Astrocyte (in vitro differentiated cells and primary cell): ENCODE results near the gene TRANK1. TPM values are rescaled to one million over a fixed set of nuclear protein-coding genes. Genes with fewer than 3 reads are reported as not detected.

Source experiments
- DNase-seq: peaks from one replicate; pipeline ENCODE4 v3.0.0-alpha.2; 2010; ENCODE audit warnings: low read depth
- FAIRE-seq: peaks from 2 replicates; lab custom pipeline; 2011; peaks lifted over from hg19 to GRCh38; lab: Jason Lieb, UNC
- H2AFZ ChIP-seq: 2 replicates; pipeline ENCODE4 v1.6.0; 2012; ENCODE audit warnings: low read depth, low read length, inconsistent platforms
- H3K27ac ChIP-seq: 2 replicates; pipeline ENCODE4 v1.5.1; 2011; ENCODE audit warnings: low read depth, low read length, inconsistent platforms
- H3K27me3 ChIP-seq: 2 replicates; pipeline ENCODE4 v1.6.0; 2011; ENCODE audit warnings: low read length, inconsistent platforms; ENCODE audit not compliant: insufficient read depth
- H3K36me3 ChIP-seq: 2 replicates; pipeline ENCODE4 v1.5.1; 2011; ENCODE audit warnings: low read length, inconsistent platforms; ENCODE audit not compliant: insufficient read depth
- H3K4me1 ChIP-seq: 2 replicates; pipeline ENCODE4 v1.5.1; 2011; ENCODE audit warnings: low read length, inconsistent platforms; ENCODE audit not compliant: insufficient read depth
- H3K4me2 ChIP-seq: 2 replicates; pipeline ENCODE4 v1.6.0; 2012; ENCODE audit warnings: low read length, inconsistent platforms
- H3K4me3 ChIP-seq: 2 replicates; pipeline ENCODE4 v1.5.1; 2011; ENCODE audit warnings: low read depth, mild to moderate bottlenecking, low read length, inconsistent platforms; ENCODE audit not compliant: insufficient read depth
- H3K79me2 ChIP-seq: 2 replicates; pipeline ENCODE4 v1.6.0; 2012; ENCODE audit warnings: mild to moderate bottlenecking, low read length, inconsistent platforms; ENCODE audit not compliant: insufficient read depth
- H3K9ac ChIP-seq: 2 replicates; pipeline ENCODE4 v1.6.0; 2012; ENCODE audit warnings: mild to moderate bottlenecking, low read length, inconsistent platforms
- H3K9me3 ChIP-seq: 2 replicates; pipeline ENCODE4 v1.5.1; 2012; ENCODE audit warnings: low read depth, mild to moderate bottlenecking, low read length, inconsistent platforms; ENCODE audit not compliant: insufficient read depth
- H4K20me1 ChIP-seq: 2 replicates; pipeline ENCODE4 v1.6.0; 2012; ENCODE audit warnings: low read length, inconsistent platforms; ENCODE audit not compliant: insufficient read depth
- H3K27ac Mint-ChIP-seq: one replicate; pipeline ENCODE4 v1.8.0; 2021; ENCODE audit warnings: mild to moderate bottlenecking, mixed read lengths; ENCODE audit not compliant: unreplicated experiment
- H3K27me3 Mint-ChIP-seq: one replicate; pipeline ENCODE4 v1.8.0; 2021; ENCODE audit warnings: low read depth, mixed read lengths; ENCODE audit not compliant: unreplicated experiment
- H3K36me3 Mint-ChIP-seq: one replicate; pipeline ENCODE4 v1.8.0; 2021; ENCODE audit warnings: low read depth, mixed read lengths; ENCODE audit not compliant: unreplicated experiment
- H3K4me1 Mint-ChIP-seq: one replicate; pipeline ENCODE4 v1.8.0; 2021; ENCODE audit warnings: low read depth, mixed read lengths; ENCODE audit not compliant: unreplicated experiment
- H3K4me3 Mint-ChIP-seq: one replicate; pipeline ENCODE4 v1.8.0; 2021; ENCODE audit warnings: mild to moderate bottlenecking, moderate library complexity, mixed read lengths; ENCODE audit not compliant: unreplicated experiment
- H3K9me3 Mint-ChIP-seq: one replicate; pipeline ENCODE4 v1.8.0; 2021; ENCODE audit warnings: mild to moderate bottlenecking, mixed read lengths; ENCODE audit not compliant: unreplicated experiment
- EZH2 ChIP-seq: IDR thresholded peaks from 2 replicates; pipeline ENCODE4 v1.6.1; 2012; ENCODE audit warnings: mild to moderate bottlenecking, low read length, inconsistent platforms; ENCODE audit not compliant: insufficient read depth
- total RNA-seq: library from RNA; stranded (reverse); gene quantifications from 2 replicates; pipeline ENCODE4 v1.2.1, GENCODE V29; 2021
- TF ChIP-seq, protein P1 (sequence below): IDR thresholded peaks from 2 replicates; pipeline ENCODE4 v1.5.1; 2011; ENCODE audit warnings: low read depth, mild to moderate bottlenecking, inconsistent platforms, low read length, moderate library complexity; ENCODE audit not compliant: insufficient read depth

The TRANK1 gene
- total RNA-seq, 1 donor from 2014 or later: 5.6 TPM

DNA sequence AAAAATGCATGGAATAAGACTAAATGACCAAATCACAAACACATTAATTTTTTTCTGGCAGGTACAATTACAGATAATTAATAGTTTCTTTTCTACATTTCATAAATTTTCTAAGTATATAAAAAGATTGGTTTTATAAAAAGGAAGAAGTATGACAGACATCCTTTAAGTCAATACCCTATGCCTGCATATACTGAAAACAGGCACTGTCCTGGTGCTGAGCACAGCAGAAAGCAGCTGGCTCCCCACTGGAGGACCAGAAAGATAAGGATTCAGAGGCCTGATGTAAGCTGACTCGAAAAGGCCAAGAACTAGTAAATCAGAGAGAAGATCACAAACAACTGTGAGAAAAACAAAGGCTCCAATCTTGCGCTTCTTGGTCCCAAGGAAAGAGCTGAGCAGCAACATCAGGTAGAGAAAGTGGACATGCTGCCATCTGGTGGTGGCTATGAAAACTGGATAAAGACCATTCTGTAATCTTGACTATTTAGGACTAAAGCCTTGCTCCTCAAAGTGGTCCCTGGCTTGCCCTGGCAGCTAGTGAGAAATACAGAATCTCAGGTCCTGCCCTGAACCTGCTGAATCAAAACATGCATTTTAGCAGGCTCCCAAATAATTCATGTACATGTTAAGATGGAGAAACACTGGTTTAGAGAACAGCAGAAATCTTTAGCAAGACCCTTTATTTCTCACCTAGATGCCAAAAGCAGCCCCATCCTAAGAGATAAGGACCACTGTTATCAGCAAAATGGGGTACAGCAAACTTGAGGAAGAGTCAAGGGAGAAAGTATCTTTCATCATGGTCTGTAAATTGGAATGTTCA lies 76.0 kb downstream of the TRANK1 start:
- H4K20me1 ChIP-seq: no peaks in the 10 kb centered on the region
- no peaks in the 10 kb centered on the region for H3K27me3 Mint-ChIP-seq
- H3K4me2 ChIP-seq: no peak overlapping the region
- no peak overlapping the region for H3K9ac ChIP-seq
- H3K4me1 ChIP-seq: no peaks in the 10 kb centered on the region
- no peak overlapping the region for H3K27ac Mint-ChIP-seq
- no peak overlapping the region for H3K4me3 ChIP-seq
- no peak for TF ChIP-seq EZH2
- TF ChIP-seq, protein P1, sequence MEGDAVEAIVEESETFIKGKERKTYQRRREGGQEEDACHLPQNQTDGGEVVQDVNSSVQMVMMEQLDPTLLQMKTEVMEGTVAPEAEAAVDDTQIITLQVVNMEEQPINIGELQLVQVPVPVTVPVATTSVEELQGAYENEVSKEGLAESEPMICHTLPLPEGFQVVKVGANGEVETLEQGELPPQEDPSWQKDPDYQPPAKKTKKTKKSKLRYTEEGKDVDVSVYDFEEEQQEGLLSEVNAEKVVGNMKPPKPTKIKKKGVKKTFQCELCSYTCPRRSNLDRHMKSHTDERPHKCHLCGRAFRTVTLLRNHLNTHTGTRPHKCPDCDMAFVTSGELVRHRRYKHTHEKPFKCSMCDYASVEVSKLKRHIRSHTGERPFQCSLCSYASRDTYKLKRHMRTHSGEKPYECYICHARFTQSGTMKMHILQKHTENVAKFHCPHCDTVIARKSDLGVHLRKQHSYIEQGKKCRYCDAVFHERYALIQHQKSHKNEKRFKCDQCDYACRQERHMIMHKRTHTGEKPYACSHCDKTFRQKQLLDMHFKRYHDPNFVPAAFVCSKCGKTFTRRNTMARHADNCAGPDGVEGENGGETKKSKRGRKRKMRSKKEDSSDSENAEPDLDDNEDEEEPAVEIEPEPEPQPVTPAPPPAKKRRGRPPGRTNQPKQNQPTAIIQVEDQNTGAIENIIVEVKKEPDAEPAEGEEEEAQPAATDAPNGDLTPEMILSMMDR: peak; percentile 83
- H3K9me3 ChIP-seq: no peaks in the 10 kb centered on the region
- DNase-seq (peak; percentile 28), FAIRE-seq (peak; percentile 88)
- no peak overlapping the region for H3K4me3 Mint-ChIP-seq
- H2AFZ ChIP-seq: no peak overlapping the region
- no peaks in the 10 kb centered on the region for H3K36me3 ChIP-seq
- no peaks in the 10 kb centered on the region for H3K79me2 ChIP-seq
- H3K36me3 Mint-ChIP-seq: no peaks in the 10 kb centered on the region
- H3K9me3 Mint-ChIP-seq: no peaks in the 10 kb centered on the region
- peaks cover 4% of the 10 kb centered on the region for H3K4me1 Mint-ChIP-seq
- H3K27me3 ChIP-seq: no peaks in the 10 kb centered on the region
- H3K27ac ChIP-seq: no peak overlapping the region

DNA sequence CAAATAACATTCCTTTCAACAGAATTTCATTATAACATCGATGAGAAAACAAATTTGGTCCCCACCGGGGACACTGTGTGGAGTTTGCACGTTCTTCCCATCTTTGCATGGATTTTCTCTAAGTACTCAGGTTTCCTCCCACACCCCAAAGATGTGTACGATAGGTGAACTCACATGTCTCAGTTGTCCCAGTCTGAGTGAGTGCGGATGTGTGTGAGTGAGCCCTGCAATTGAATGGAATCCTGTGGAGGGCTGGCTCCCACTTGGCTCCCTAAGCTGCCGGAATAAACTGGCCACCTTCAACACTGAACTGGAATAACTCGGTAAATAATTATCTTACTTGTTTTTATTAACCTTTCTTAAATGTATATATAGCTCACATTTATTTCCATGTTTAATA lies 77.0 kb downstream of the TRANK1 start:
- Histone ChIP-seq H3K9me3 (no peaks in the 10 kb centered on the region), H2AFZ (no peak overlapping the region), H3K4me1 (no peaks in the 10 kb centered on the region), H3K9ac (no peak overlapping the region), H3K79me2 (no peaks in the 10 kb centered on the region), H3K27me3 (no peaks in the 10 kb centered on the region), H3K36me3 (no peaks in the 10 kb centered on the region), H3K4me3 (no peak overlapping the region), H4K20me1 (no peaks in the 10 kb centered on the region), H3K27ac (no peak overlapping the region), H3K4me2 (no peak overlapping the region)
- no peak overlapping the region for H3K27ac Mint-ChIP-seq
- no peak for TF ChIP-seq EZH2
- no peak for FAIRE-seq
- no peak for DNase-seq
- H3K4me1 Mint-ChIP-seq: peaks cover 4% of the 10 kb centered on the region
- H3K4me3 Mint-ChIP-seq: no peak overlapping the region
- H3K9me3 Mint-ChIP-seq: no peaks in the 10 kb centered on the region
- H3K36me3 Mint-ChIP-seq: no peaks in the 10 kb centered on the region
- no peaks in the 10 kb centered on the region for H3K27me3 Mint-ChIP-seq

DNA sequence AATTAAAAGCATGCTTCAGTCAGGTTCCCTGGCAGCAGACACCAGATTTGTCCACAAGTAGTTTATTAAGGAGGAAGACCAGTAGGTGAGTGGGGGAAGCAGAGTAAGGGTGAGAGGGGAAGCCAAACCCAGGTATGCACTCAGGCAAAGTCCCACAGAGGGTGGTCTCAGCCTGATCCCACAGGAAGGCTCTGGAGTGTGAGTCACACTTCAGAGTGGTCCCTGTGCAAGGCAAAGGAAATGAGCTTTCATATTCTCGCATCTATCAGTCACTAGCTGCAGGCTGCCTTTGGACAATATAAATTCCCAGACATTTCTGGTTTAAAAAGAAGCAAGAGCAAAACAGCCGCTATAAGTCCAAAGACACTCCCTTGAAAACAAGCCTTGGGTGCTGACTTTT lies 78.5 kb downstream of the TRANK1 start:
- Histone ChIP-seq H3K9me3 (no peaks in the 10 kb centered on the region), H4K20me1 (no peaks in the 10 kb centered on the region), H3K79me2 (no peaks in the 10 kb centered on the region), H2AFZ (no peak overlapping the region), H3K4me2 (no peak overlapping the region), H3K27ac (no peak overlapping the region), H3K27me3 (no peaks in the 10 kb centered on the region), H3K9ac (no peak overlapping the region), H3K4me1 (no peaks in the 10 kb centered on the region), H3K36me3 (no peaks in the 10 kb centered on the region), H3K4me3 (no peak overlapping the region)
- TF ChIP-seq, protein P1: no peak
- no peak for TF ChIP-seq EZH2
- Mint-ChIP-seq H3K36me3 (peaks cover 2% of the 10 kb centered on the region), H3K4me1 (peaks cover 4% of the 10 kb centered on the region), H3K27me3 (no peaks in the 10 kb centered on the region), H3K4me3 (no peak overlapping the region), H3K9me3 (no peaks in the 10 kb centered on the region), H3K27ac (no peak overlapping the region)
- FAIRE-seq: no peak
- DNase-seq: peak; percentile 34
